Measurements from ENCODE around the gene AFP. TPM values are rescaled to one million over a fixed set of nuclear protein-coding genes. Genes with fewer than 3 reads are reported as not detected.

Gene AFP
- total RNA-seq, 1 experiment from 2014 or later, result 0.92 TPM

DNA sequence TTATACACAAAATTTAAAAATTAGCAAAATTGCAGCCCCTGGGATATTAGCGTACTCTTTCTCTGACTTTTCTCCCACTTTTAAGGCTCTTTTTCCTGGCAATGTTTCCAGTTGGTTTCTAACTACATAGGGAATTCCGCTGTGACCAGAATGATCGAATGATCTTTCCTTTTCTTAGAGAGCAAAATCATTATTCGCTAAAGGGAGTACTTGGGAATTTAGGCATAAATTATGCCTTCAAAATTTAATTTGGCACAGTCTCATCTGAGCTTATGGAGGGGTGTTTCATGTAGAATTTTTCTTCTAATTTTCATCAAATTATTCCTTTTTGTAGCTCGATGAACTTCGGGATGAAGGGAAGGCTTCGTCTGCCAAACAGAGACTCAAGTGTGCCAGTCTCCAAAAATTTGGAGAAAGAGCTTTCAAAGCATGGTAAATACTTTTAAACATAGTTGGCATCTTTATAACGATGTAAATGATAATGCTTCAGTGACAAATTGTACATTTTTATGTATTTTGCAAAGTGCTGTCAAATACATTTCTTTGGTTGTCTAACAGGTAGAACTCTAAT lies 26.0 kb upstream of the AFP start:
- no peak overlapping the region for H3K4me3 ChIP-seq
- no peaks in the 10 kb centered on the region for H3K9me3 ChIP-seq (ENCODE audit: insufficient read depth, low read depth)
- no peaks in the 10 kb centered on the region for H3K4me1 ChIP-seq (replicated peaks; ENCODE audit: insufficient read depth)
- H4K20me1 ChIP-seq (ENCODE audit: insufficient read depth), result no peaks in the 10 kb centered on the region
- DNase-seq, result no peak
- no peaks in the 10 kb centered on the region for H3K79me2 ChIP-seq (ENCODE audit: low read depth)
- H3K27ac ChIP-seq, result no peak overlapping the region
- H3F3A ChIP-seq (ENCODE audit: insufficient read depth, low read depth), result no peaks in the 10 kb centered on the region
- H3K36me3 ChIP-seq (ENCODE audit: low read depth), result no peaks in the 10 kb centered on the region
- H2AFZ ChIP-seq, result no peak overlapping the region
- CTCF ChIA-PET, result no interaction called here
- H3K9me2 ChIP-seq (ENCODE audit: insufficient read depth), result no peaks in the 10 kb centered on the region
- POLR2A ChIA-PET (ENCODE audit: unreplicated experiment), result no interaction called here
- intact Hi-C loops (cut with micrococcal nuclease; ENCODE audit: unreplicated experiment), result no loop called here
- H3K27me3 ChIP-seq (ENCODE audit: insufficient read depth, low read depth), result no peaks in the 10 kb centered on the region
- H3K4me2 ChIP-seq, result no peak overlapping the region
- BruUV-seq (replicated peaks), result no TSS peak
- TF ChIP-seq EZH2 (IDR thresholded peaks at IDR 0.05; ENCODE audit: low read depth), result no peak
- TF ChIP-seq, protein P1, sequence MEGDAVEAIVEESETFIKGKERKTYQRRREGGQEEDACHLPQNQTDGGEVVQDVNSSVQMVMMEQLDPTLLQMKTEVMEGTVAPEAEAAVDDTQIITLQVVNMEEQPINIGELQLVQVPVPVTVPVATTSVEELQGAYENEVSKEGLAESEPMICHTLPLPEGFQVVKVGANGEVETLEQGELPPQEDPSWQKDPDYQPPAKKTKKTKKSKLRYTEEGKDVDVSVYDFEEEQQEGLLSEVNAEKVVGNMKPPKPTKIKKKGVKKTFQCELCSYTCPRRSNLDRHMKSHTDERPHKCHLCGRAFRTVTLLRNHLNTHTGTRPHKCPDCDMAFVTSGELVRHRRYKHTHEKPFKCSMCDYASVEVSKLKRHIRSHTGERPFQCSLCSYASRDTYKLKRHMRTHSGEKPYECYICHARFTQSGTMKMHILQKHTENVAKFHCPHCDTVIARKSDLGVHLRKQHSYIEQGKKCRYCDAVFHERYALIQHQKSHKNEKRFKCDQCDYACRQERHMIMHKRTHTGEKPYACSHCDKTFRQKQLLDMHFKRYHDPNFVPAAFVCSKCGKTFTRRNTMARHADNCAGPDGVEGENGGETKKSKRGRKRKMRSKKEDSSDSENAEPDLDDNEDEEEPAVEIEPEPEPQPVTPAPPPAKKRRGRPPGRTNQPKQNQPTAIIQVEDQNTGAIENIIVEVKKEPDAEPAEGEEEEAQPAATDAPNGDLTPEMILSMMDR (conservative IDR thresholded peaks at IDR 0.05), result no peak

DNA sequence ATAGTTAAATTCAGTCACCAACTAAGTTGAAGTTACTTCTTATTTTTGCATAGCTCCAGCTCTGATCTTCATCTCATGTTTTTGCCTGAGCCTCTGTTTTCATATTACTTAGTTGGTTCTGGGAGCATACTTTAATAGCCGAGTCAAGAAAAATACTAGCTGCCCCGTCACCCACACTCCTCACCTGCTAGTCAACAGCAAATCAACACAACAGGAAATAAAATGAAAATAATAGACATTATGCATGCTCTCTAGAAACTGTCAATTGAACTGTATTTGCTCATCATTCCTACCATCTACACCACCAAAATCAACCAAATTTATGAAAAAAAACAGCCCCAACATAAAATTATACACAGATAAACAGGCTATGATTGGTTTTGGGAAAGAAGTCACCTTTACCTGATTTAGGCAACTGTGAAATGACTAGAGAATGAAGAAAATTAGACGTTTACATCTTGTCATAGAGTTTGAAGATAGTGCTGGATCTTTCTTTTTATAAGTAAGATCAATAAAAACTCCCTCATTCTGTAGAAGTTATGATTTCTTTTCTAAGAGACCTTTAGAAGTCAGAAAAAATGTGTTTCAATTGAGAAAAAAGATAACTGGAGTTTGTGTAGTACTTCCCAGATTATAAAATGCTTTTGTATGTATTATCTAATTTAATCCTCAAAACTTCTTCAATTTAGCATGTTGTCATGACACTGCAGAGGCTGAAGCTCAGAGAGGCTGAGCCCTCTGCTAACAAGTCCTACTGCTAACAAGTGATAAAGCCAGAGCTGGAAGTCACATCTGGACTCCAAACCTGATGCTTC lies 24.9 kb upstream of the AFP start:
- no peak overlapping the region for H3K27ac ChIP-seq
- ChIA-PET CTCF (no interaction called here), POLR2A (ENCODE audit: unreplicated experiment) (no interaction called here)
- H3K79me2 ChIP-seq (ENCODE audit: low read depth), result no peaks in the 10 kb centered on the region
- intact Hi-C loops (cut with micrococcal nuclease; ENCODE audit: unreplicated experiment), result no loop called here
- H2AFZ ChIP-seq, result no peak overlapping the region
- no peak for DNase-seq
- H3F3A ChIP-seq (ENCODE audit: insufficient read depth, low read depth), result no peaks in the 10 kb centered on the region
- TF ChIP-seq, protein P1 (conservative IDR thresholded peaks at IDR 0.05), result no peak
- TF ChIP-seq EZH2 (IDR thresholded peaks at IDR 0.05; ENCODE audit: low read depth), result no peak
- no peaks in the 10 kb centered on the region for H3K4me1 ChIP-seq (replicated peaks; ENCODE audit: insufficient read depth)
- no TSS peak for BruUV-seq (replicated peaks)
- H3K4me3 ChIP-seq, result no peak overlapping the region
- H4K20me1 ChIP-seq (ENCODE audit: insufficient read depth), result no peaks in the 10 kb centered on the region
- no peaks in the 10 kb centered on the region for H3K36me3 ChIP-seq (ENCODE audit: low read depth)
- no peaks in the 10 kb centered on the region for H3K27me3 ChIP-seq (ENCODE audit: insufficient read depth, low read depth)
- H3K9me2 ChIP-seq (ENCODE audit: insufficient read depth), result no peaks in the 10 kb centered on the region
- no peak overlapping the region for H3K4me2 ChIP-seq
- no peaks in the 10 kb centered on the region for H3K9me3 ChIP-seq (ENCODE audit: insufficient read depth, low read depth)

DNA sequence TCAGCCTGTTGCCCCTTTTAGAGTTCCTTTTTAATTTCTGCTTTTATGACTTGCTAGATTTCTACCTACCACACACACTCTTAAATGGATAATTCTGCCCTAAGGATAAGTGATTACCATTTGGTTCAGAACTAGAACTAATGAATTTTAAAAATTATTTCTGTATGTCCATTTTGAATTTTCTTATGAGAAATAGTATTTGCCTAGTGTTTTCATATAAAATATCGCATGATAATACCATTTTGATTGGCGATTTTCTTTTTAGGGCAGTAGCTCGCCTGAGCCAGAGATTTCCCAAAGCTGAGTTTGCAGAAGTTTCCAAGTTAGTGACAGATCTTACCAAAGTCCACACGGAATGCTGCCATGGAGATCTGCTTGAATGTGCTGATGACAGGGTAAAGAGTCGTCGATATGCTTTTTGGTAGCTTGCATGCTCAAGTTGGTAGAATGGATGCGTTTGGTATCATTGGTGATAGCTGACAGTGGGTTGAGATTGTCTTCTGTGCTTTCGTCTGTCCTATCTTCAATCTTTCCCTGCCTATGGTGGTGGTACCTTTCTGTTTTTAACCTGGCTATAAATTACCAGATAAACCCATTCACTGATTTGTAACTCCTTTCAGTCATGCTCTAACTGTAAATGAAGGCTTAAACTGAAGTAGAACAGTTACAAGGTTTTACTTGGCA lies 24.1 kb upstream of the AFP start:
- no peak for DNase-seq
- Histone ChIP-seq H3K79me2 (ENCODE audit: low read depth) (no peaks in the 10 kb centered on the region), H3K9me2 (ENCODE audit: insufficient read depth) (no peaks in the 10 kb centered on the region), H4K20me1 (ENCODE audit: insufficient read depth) (no peaks in the 10 kb centered on the region), H3F3A (ENCODE audit: insufficient read depth, low read depth) (no peaks in the 10 kb centered on the region), H3K36me3 (ENCODE audit: low read depth) (no peaks in the 10 kb centered on the region), H3K27me3 (ENCODE audit: insufficient read depth, low read depth) (no peaks in the 10 kb centered on the region), H3K4me2 (no peak overlapping the region), H3K9me3 (ENCODE audit: insufficient read depth, low read depth) (no peaks in the 10 kb centered on the region), H3K4me3 (no peak overlapping the region), H2AFZ (no peak overlapping the region), H3K27ac (no peak overlapping the region), H3K4me1 (replicated peaks; ENCODE audit: insufficient read depth) (no peaks in the 10 kb centered on the region)
- no TSS peak for BruUV-seq (replicated peaks)
- ChIA-PET CTCF (no interaction called here), POLR2A (ENCODE audit: unreplicated experiment) (no interaction called here)
- TF ChIP-seq, protein P1 (conservative IDR thresholded peaks at IDR 0.05), result no peak
- no peak for TF ChIP-seq EZH2 (IDR thresholded peaks at IDR 0.05; ENCODE audit: low read depth)
- intact Hi-C loops (cut with micrococcal nuclease; ENCODE audit: unreplicated experiment), result no loop called here

All from PC-9 (cell line).